Measurements from ENCODE around the gene ELP4. TPM values are rescaled to one million over a fixed set of nuclear protein-coding genes. Genes with fewer than 3 reads are reported as not detected.

Gene ELP4
- total RNA-seq, 1 donor from 2014 or later = 147 TPM

GRCh38 chr11:31620434-31620833 is 110.9 kb downstream of the ELP4 start:
- Histone ChIP-seq H4K20me1 (ENCODE audit: low read depth) (no peaks in the 10 kb centered on the region), H3K27me3 (no peaks in the 10 kb centered on the region), H3K4me3 (no peak overlapping the region), H3K9ac (no peak overlapping the region), H3K36me3 (no peaks in the 10 kb centered on the region), H3K4me2 (no peak overlapping the region), H3K4me1 (no peaks in the 10 kb centered on the region), H3K9me3 (ENCODE audit: low read depth) (no peaks in the 10 kb centered on the region), H2AFZ (replicated peaks) (no peak overlapping the region), H3F3A (ENCODE audit: low read depth) (peaks cover 15% of the 10 kb centered on the region), H3K27ac (no peak overlapping the region), H3K79me2 (ENCODE audit: low read depth) (peaks cover 3% of the 10 kb centered on the region)
- H3K9me3 Mint-ChIP-seq = peaks cover 14% of the 10 kb centered on the region
- no peaks in the 10 kb centered on the region for H3K27me3 Mint-ChIP-seq (ENCODE audit: insufficient read depth, low read depth)
- peaks cover 35% of the 10 kb centered on the region for H3K36me3 Mint-ChIP-seq
- H3K27ac Mint-ChIP-seq = no peak overlapping the region
- TF ChIP-seq CTCF (IDR thresholded peaks at IDR 0.05) = no peak
- no peak for TF ChIP-seq EZH2phosphoT487 (IDR thresholded peaks at IDR 0.05)
- TF ChIP-seq EZH2 (IDR thresholded peaks at IDR 0.05) = no peak
- no peaks in the 10 kb centered on the region for H3K4me1 Mint-ChIP-seq
- no peak for DNase-seq (ENCODE audit: low spot score)
- no peak overlapping the region for H3K4me3 Mint-ChIP-seq

GRCh38 chr11:31625868-31626267 is 116.3 kb downstream of the ELP4 start:
- Mint-ChIP-seq H3K4me3 (no peak overlapping the region), H3K36me3 (peaks cover 3% of the 10 kb centered on the region), H3K27ac (no peak overlapping the region), H3K27me3 (ENCODE audit: insufficient read depth, low read depth) (no peaks in the 10 kb centered on the region), H3K9me3 (no peaks in the 10 kb centered on the region), H3K4me1 (no peaks in the 10 kb centered on the region)
- no peaks in the 10 kb centered on the region for H3K4me1 ChIP-seq
- no peak overlapping the region for H3K9ac ChIP-seq
- H3K9me3 ChIP-seq (ENCODE audit: low read depth) = no peaks in the 10 kb centered on the region
- H3K36me3 ChIP-seq = peaks cover 9% of the 10 kb centered on the region
- no peak overlapping the region for H3K4me2 ChIP-seq
- TF ChIP-seq EZH2phosphoT487 (IDR thresholded peaks at IDR 0.05) (no peak), EZH2 (IDR thresholded peaks at IDR 0.05) (no peak), CTCF (IDR thresholded peaks at IDR 0.05) (no peak)
- no peaks in the 10 kb centered on the region for H3K79me2 ChIP-seq (ENCODE audit: low read depth)
- no peaks in the 10 kb centered on the region for H4K20me1 ChIP-seq (ENCODE audit: low read depth)
- no peak for DNase-seq (ENCODE audit: low spot score)
- H3K4me3 ChIP-seq = no peak overlapping the region
- H2AFZ ChIP-seq (replicated peaks) = no peak overlapping the region
- no peak overlapping the region for H3K27ac ChIP-seq
- H3F3A ChIP-seq (ENCODE audit: low read depth) = peaks cover 24% of the 10 kb centered on the region
- H3K27me3 ChIP-seq = no peaks in the 10 kb centered on the region

- Histone ChIP-seq H3K9ac (no peak overlapping the region), H3K27ac (no peak overlapping the region), H3K4me2 (no peak overlapping the region), H3K4me1 (no peaks in the 10 kb centered on the region), H2AFZ (replicated peaks) (no peak overlapping the region), H4K20me1 (ENCODE audit: low read depth) (no peaks in the 10 kb centered on the region), H3K9me3 (ENCODE audit: low read depth) (no peaks in the 10 kb centered on the region), H3K36me3 (peaks cover 9% of the 10 kb centered on the region), H3K27me3 (no peaks in the 10 kb centered on the region), H3F3A (ENCODE audit: low read depth) (peaks cover 18% of the 10 kb centered on the region), H3K4me3 (no peak overlapping the region), H3K79me2 (ENCODE audit: low read depth) (no peaks in the 10 kb centered on the region)
- TF ChIP-seq EZH2phosphoT487 (IDR thresholded peaks at IDR 0.05) = no peak
- TF ChIP-seq CTCF (IDR thresholded peaks at IDR 0.05) = no peak
- no peak for TF ChIP-seq EZH2 (IDR thresholded peaks at IDR 0.05)
- Mint-ChIP-seq H3K4me1 (no peaks in the 10 kb centered on the region), H3K4me3 (no peak overlapping the region), H3K27ac (no peak overlapping the region), H3K9me3 (no peaks in the 10 kb centered on the region), H3K27me3 (ENCODE audit: insufficient read depth, low read depth) (no peaks in the 10 kb centered on the region), H3K36me3 (peaks cover 7% of the 10 kb centered on the region)
- DNase-seq (ENCODE audit: low spot score) = no peak
Measured at GRCh38 chr11:31628111-31628510, 118.5 kb downstream of the ELP4 start.

Measured in neural progenitor cell (in vitro differentiated cells).